ENCODE results near the gene EYS. TPM values are rescaled to one million over a fixed set of nuclear protein-coding genes. Genes with fewer than 3 reads are reported as not detected.
"Not testable (repeated sequence)": the region's sequence is repeated elsewhere in the genome, so short reads cannot be mapped to it uniquely, and the experiment has no call there.

Gene EYS
- total RNA-seq, 1 donor from 2014 or later = not detected

GRCh38 chr6:64041373-64041772 is 1665.7 kb downstream of the EYS start:
- TF ChIP-seq CTCF (IDR thresholded peaks at IDR 0.05) = no peak
- H3K27ac Mint-ChIP-seq (ENCODE audit: unreplicated experiment) = no peak overlapping the region
- no peaks in the 10 kb centered on the region for H3K4me1 Mint-ChIP-seq (ENCODE audit: unreplicated experiment)
- H3K27me3 Mint-ChIP-seq (ENCODE audit: unreplicated experiment) = peaks cover 15% of the 10 kb centered on the region
- H3K4me3 Mint-ChIP-seq (ENCODE audit: unreplicated experiment) = no peak overlapping the region
- H3K36me3 Mint-ChIP-seq (ENCODE audit: unreplicated experiment) = no peaks in the 10 kb centered on the region
- no peaks in the 10 kb centered on the region for H3K9me3 Mint-ChIP-seq (ENCODE audit: unreplicated experiment)
- DNase-seq (ENCODE audit: extremely low spot score, unreplicated experiment) = no peak

DNA sequence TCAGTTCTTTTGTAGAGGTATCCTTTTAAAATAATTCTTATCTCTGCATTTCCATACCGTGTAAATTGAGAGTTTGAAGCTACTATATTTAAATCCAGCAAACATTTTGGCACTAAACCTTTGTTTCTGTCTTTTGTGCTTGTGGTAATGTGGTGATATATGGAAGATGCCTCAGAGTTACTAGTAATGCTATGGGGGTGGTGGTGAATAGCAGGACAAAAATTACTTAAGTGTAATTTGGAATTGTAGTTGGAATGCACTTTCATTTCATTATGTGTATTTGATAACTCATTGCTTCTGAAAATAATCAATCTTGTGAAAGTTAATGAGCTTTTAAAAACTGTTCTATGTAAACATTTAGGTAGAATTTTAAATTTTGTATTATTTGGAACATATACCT is 1666.9 kb downstream of the EYS start:
- H3K4me3 Mint-ChIP-seq (ENCODE audit: unreplicated experiment) = no peak overlapping the region
- no peak for DNase-seq (ENCODE audit: extremely low spot score, unreplicated experiment)
- H3K36me3 Mint-ChIP-seq (ENCODE audit: unreplicated experiment) = no peaks in the 10 kb centered on the region
- no peak for TF ChIP-seq CTCF (IDR thresholded peaks at IDR 0.05)
- H3K9me3 Mint-ChIP-seq (ENCODE audit: unreplicated experiment) = no peaks in the 10 kb centered on the region
- no peaks in the 10 kb centered on the region for H3K4me1 Mint-ChIP-seq (ENCODE audit: unreplicated experiment)
- no peak overlapping the region for H3K27ac Mint-ChIP-seq (ENCODE audit: unreplicated experiment)
- H3K27me3 Mint-ChIP-seq (ENCODE audit: unreplicated experiment) = peaks cover 15% of the 10 kb centered on the region

DNA sequence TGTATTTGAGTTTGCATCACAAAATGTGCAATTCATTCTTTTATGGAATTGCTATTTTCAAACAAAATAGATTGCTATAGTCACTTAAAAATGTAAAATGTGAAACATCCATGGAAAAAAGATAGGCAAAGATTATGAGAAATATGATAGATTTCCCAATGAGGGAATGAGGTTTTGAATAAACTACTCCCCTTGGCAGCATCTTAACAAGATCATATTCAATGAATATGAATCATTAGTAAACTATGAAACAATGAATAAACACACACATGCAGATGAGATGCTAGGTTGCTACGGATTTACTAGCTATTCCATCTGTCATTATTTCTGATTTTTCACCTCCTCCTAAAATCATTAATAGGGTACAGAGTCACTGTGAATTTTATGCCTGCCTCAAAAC is 1669.6 kb downstream of the EYS start:
- TF ChIP-seq CTCF (IDR thresholded peaks at IDR 0.05) = no peak
- no peaks in the 10 kb centered on the region for H3K9me3 Mint-ChIP-seq (ENCODE audit: unreplicated experiment)
- no peak overlapping the region for H3K27ac Mint-ChIP-seq (ENCODE audit: unreplicated experiment)
- no peak overlapping the region for H3K4me3 Mint-ChIP-seq (ENCODE audit: unreplicated experiment)
- H3K4me1 Mint-ChIP-seq (ENCODE audit: unreplicated experiment) = no peaks in the 10 kb centered on the region
- no peaks in the 10 kb centered on the region for H3K36me3 Mint-ChIP-seq (ENCODE audit: unreplicated experiment)
- peaks cover 11% of the 10 kb centered on the region for H3K27me3 Mint-ChIP-seq (ENCODE audit: unreplicated experiment)
- DNase-seq (ENCODE audit: extremely low spot score, unreplicated experiment) = no peak

DNA sequence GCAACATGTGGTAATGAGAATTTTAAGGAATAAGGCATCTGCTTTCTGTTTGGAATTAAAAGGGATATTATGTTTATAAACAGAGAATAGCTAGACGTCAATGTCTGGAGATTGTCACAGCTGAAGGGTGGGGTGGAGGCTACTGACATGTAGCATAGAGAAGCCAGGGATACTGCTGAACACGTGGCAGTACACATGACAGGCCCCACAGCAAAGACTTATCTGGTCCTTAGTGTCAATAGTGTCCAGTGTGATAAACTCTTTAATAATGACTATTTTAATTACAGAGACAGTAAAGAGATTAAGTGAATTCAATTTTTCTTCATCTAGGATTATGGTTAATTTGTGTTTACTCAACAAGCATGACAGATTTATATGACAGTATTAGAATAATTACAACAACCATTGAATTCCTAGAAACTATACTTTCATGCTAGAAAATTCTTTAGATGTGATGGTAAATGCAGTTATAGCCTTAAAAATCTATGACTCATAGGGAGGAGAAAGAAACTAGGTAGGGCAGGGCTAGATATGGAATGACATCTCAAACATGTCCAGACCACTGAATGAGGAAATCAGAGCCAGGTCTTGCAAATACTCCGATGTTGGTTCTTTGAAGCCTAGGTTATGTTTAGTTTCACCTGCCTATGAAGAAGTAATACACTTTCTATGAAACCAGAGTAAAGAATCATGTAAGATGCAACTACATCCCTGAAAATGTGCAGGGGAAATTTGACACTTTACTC is 1671.9 kb downstream of the EYS start:
- Mint-ChIP-seq H3K4me1 (ENCODE audit: unreplicated experiment) (no peaks in the 10 kb centered on the region), H3K9me3 (ENCODE audit: unreplicated experiment) (no peaks in the 10 kb centered on the region), H3K4me3 (ENCODE audit: unreplicated experiment) (no peak overlapping the region), H3K36me3 (ENCODE audit: unreplicated experiment) (no peaks in the 10 kb centered on the region), H3K27ac (ENCODE audit: unreplicated experiment) (no peak overlapping the region), H3K27me3 (ENCODE audit: unreplicated experiment) (peaks cover 8% of the 10 kb centered on the region)
- TF ChIP-seq CTCF (IDR thresholded peaks at IDR 0.05) = no peak
- DNase-seq (ENCODE audit: extremely low spot score, unreplicated experiment) = no peak

DNA sequence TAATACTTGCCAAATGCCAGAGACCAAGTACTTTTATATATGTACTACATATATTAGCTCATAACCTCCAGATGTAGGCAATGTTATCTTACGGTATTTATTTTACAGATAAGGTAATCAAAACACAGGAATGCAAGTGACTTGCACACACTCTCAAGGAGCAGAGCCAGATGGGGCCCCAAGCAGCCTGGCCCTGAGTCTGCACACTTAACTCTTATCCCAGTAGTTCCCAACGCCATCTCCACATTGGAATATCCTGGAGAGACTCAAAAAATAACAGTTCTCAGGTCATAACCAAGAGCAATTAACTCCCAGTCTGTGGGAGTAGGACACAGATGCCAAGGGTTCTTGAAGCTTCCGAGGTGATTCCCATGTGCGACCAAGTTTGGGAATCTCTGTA is 1672.7 kb downstream of the EYS start:
- TF ChIP-seq CTCF (IDR thresholded peaks at IDR 0.05) = no peak
- no peak for DNase-seq (ENCODE audit: extremely low spot score, unreplicated experiment)
- Mint-ChIP-seq H3K9me3 (ENCODE audit: unreplicated experiment) (no peaks in the 10 kb centered on the region), H3K27ac (ENCODE audit: unreplicated experiment) (no peak overlapping the region), H3K36me3 (ENCODE audit: unreplicated experiment) (no peaks in the 10 kb centered on the region), H3K4me1 (ENCODE audit: unreplicated experiment) (no peaks in the 10 kb centered on the region), H3K4me3 (ENCODE audit: unreplicated experiment) (no peak overlapping the region), H3K27me3 (ENCODE audit: unreplicated experiment) (peaks cover 4% of the 10 kb centered on the region)

DNA sequence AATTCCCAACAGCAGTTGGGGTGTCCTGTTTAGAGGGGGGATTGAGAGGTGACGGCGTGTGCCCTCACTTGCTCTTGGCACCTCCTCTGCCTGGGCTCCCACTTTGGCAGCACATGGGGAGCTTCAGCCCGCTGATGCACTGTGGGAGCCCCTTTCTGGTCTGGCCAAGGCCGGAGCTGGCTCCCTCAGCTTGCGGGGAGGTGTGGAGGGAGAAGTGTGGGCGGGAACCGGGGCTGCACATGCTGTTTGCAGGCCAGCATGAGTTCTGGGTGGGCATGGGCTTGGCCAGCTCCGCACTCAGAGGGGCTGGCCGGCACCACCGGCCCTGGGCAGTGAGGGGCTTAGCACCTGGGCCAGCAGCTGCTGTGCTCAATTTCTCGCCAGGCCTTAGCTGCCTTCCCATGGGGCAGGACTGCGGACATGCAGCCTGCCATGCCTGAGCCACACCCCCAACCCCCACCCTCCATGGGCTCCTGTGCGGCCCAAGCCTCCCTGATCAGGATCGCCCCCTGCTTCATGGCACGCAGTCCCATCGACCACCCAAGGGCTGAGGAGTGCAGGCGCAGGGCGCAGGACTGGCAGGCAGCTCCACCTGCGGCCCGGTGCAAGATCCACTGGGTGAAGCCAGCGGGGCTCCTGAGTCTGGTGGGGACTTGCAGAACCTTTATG is 1675.9 kb downstream of the EYS start:
- not testable (repeated sequence) for H3K4me3 Mint-ChIP-seq (ENCODE audit: unreplicated experiment); H3K27ac Mint-ChIP-seq (ENCODE audit: unreplicated experiment); H3K4me1 Mint-ChIP-seq (ENCODE audit: unreplicated experiment); H3K36me3 Mint-ChIP-seq (ENCODE audit: unreplicated experiment); H3K27me3 Mint-ChIP-seq (ENCODE audit: unreplicated experiment); H3K9me3 Mint-ChIP-seq (ENCODE audit: unreplicated experiment)
- DNase-seq (ENCODE audit: extremely low spot score, unreplicated experiment) = peak; percentile 81
